HepG2 (cell line): Measurements from ENCODE around the gene SAP30. TPM values are rescaled to one million over a fixed set of nuclear protein-coding genes. Genes with fewer than 3 reads are reported as not detected.
A peak's percentile ranks its signal among the peaks of the same experiment; 100 is the strongest.

Experiments
- CC2D1A ChIP-seq: sonication (generic); formaldehyde crosslinking; IDR thresholded peaks from 2 replicates; pipeline ENCODE4 v1.8.1; 2023; ENCODE audit warnings: mild to moderate bottlenecking, missing genetic modification reagents
- EHMT2 ChIP-seq: fragments of 200-600 bp; sonication (generic); IDR thresholded peaks from 2 replicates; pipeline ENCODE4 v1.7.0; 2017; ENCODE audit warnings: antibody characterized with exemption, low read depth, low read length, borderline replicate concordance
- FOXA3 ChIP-seq: IDR thresholded peaks from 2 replicates; pipeline ENCODE4 v1.6.1; 2016; ENCODE audit warnings: missing genetic modification reagents, missing compliant biosample characterization
- FOXO4 ChIP-seq: sonication (generic); formaldehyde crosslinking; conservative IDR thresholded peaks from 2 replicates; pipeline ENCODE4 v1.8.1; 2023; ENCODE audit warnings: missing genetic modification reagents
- GTF2F1 ChIP-seq: fragments of 150-350 bp; IDR thresholded peaks from 2 replicates; pipeline ENCODE4 v1.6.1; 2014; ENCODE audit warnings: low read length
- MED1 ChIP-seq: sonication (generic); formaldehyde crosslinking; IDR thresholded peaks from 2 replicates; pipeline ENCODE4 v1.4.0; 2020; ENCODE audit warnings: missing genetic modification reagents
- NCOA5 ChIP-seq: sonication (generic); formaldehyde crosslinking; IDR thresholded peaks from 2 replicates; pipeline ENCODE4 v1.4.0; 2020; ENCODE audit warnings: missing genetic modification reagents
- NKX3-1 ChIP-seq: sonication (generic); formaldehyde crosslinking; IDR thresholded peaks from 2 replicates; pipeline ENCODE4 v1.5.0; 2020; ENCODE audit warnings: missing genetic modification reagents
- PHF8 ChIP-seq: sonication (generic); formaldehyde crosslinking; IDR thresholded peaks from 2 replicates; pipeline ENCODE4 v1.5.0; 2020; ENCODE audit warnings: missing genetic modification reagents
- REST ChIP-seq, 2 experiments: IDR thresholded peaks; 2 replicates each; pipeline ENCODE4 v1.6.1; 2011 to 2012; ENCODE audit warnings: low read length in 2 of 2, borderline replicate concordance in 1 of 2, low read depth in 1 of 2, mild to moderate bottlenecking in 1 of 2, moderate library complexity in 1 of 2
- SIX1 ChIP-seq: sonication (generic); formaldehyde crosslinking; IDR thresholded peaks from 2 replicates; pipeline ENCODE4 v1.4.0; 2020; ENCODE audit warnings: missing genetic modification reagents, borderline replicate concordance
- THAP11 ChIP-seq: IDR thresholded peaks from 2 replicates; pipeline ENCODE4 v1.6.1; 2016; ENCODE audit warnings: missing biosample characterization, missing genetic modification reagents
- UBTF ChIP-seq: sonication (generic); formaldehyde crosslinking; IDR thresholded peaks from 2 replicates; pipeline ENCODE4 v1.4.0; 2020; ENCODE audit warnings: mild to moderate bottlenecking, missing genetic modification reagents
- WIZ ChIP-seq: sonication (generic); formaldehyde crosslinking; IDR thresholded peaks from 2 replicates; pipeline ENCODE4 v1.5.1; 2020; ENCODE audit warnings: mild to moderate bottlenecking, missing genetic modification reagents
- YEATS4 ChIP-seq: sonication (generic); formaldehyde crosslinking; IDR thresholded peaks from 2 replicates; pipeline ENCODE4 v1.4.0; 2020; ENCODE audit warnings: missing genetic modification reagents, borderline replicate concordance
- ZBTB43 ChIP-seq: sonication (generic); formaldehyde crosslinking; conservative IDR thresholded peaks from 2 replicates; pipeline ENCODE4 v1.4.0; 2020; ENCODE audit warnings: missing genetic modification reagents
- ZKSCAN8 ChIP-seq: IDR thresholded peaks from 2 replicates; pipeline ENCODE4 v1.6.1; 2016; ENCODE audit warnings: borderline replicate concordance, missing genetic modification reagents, missing compliant biosample characterization
- ZNF282 ChIP-seq: fragments of 450-650 bp; IDR thresholded peaks from 2 replicates; pipeline ENCODE4 v1.6.1; 2018; ENCODE audit not compliant: partially characterized antibody
- ZNF572 ChIP-seq: sonication (generic); formaldehyde crosslinking; IDR thresholded peaks from 2 replicates; pipeline ENCODE4 v1.5.1; 2020; ENCODE audit warnings: mild to moderate bottlenecking, missing genetic modification reagents
- ZNF605 ChIP-seq: sonication (generic); formaldehyde crosslinking; IDR thresholded peaks from 2 replicates; pipeline ENCODE4 v1.8.0; 2022; ENCODE audit warnings: mild to moderate bottlenecking, missing genetic modification reagents
- ZNF670 ChIP-seq: sonication (generic); formaldehyde crosslinking; IDR thresholded peaks from 2 replicates; pipeline ENCODE4 v1.8.0; 2022; ENCODE audit warnings: mild to moderate bottlenecking, missing genetic modification reagents, borderline replicate concordance
- ZNF749 ChIP-seq: sonication (generic); formaldehyde crosslinking; IDR thresholded peaks from 2 replicates; pipeline ENCODE4 v1.8.0; 2022; ENCODE audit warnings: mild to moderate bottlenecking, missing genetic modification reagents, moderate library complexity, borderline replicate concordance
- polyA plus RNA-seq, 8 experiments: library from polyadenylated mRNA; depleted of rRNA in 3 of 8; stranded (reverse) in 7 of 8; unstranded in 1 of 8; fragments of >200 nt; fragmentation: Illumina TruSeq in 4 of 8; extraction: Trizol in 4 of 8; gene quantifications; 2 replicates each; pipeline versions ENCODE4 v1.2.1 to v1.2.3, GENCODE V29; 2011 to 2016; ENCODE audit warnings: low read depth in 4 of 8, missing spikeins in 1 of 8, mixed read lengths in 1 of 8; ENCODE audit not compliant: insufficient read depth in 1 of 8
- total RNA-seq, 5 experiments: library from RNA; depleted of rRNA; stranded (reverse); fragments of >200 nt; fragmentation: Illumina TruSeq; extraction: Trizol; gene quantifications; 2 replicates each; pipeline ENCODE4 v1.2.3, GENCODE V29; 2016; ENCODE audit warnings: low read depth in 1 of 5

Gene SAP30
- total and polyA plus RNA-seq, 2 of the 13 experiments (the other 11 are each of a cell fraction or from before 2014, with no cell fraction given), result 14.2 to 25.1 TPM

- TF ChIP-seq NKX3-1 (CRISPR knock-in tag), result no peak
- TF ChIP-seq MED1, result no peak
- peak; percentile 11 to 80; a peak in 3 of 4 replicates for TF ChIP-seq REST (IDR thresholded peaks at IDR 0.05; ENCODE audit: borderline replicate concordance in 1 of 2, low read depth in 1 of 2, low read length in 2 of 2)
- no peak for TF ChIP-seq ZNF572 (CRISPR knock-in tag)
- no peak for TF ChIP-seq GTF2F1
- peak; percentile 86 for TF ChIP-seq PHF8 (CRISPR knock-in tag)
- peak; percentile 79 for TF ChIP-seq UBTF (CRISPR knock-in tag)
- TF ChIP-seq ZKSCAN8 (CRISPR knock-in tag), result no peak; the same call in 1 of the 2 replicates
- no peak for TF ChIP-seq CC2D1A (CRISPR knock-in tag)
- TF ChIP-seq ZNF749 (CRISPR knock-in tag), result 0 out of 2 replicates have a peak, but pooled peaks have one; percentile 46
- TF ChIP-seq YEATS4 (CRISPR knock-in tag), result 0 out of 2 replicates have a peak, but pooled peaks have one; percentile 35
- 0 out of 2 replicates have a peak, but pooled peaks have one; percentile 72 for TF ChIP-seq FOXO4 (CRISPR knock-in tag)
- no peak for TF ChIP-seq WIZ
- no peak for TF ChIP-seq ZBTB43 (CRISPR knock-in tag)
- peak; percentile 97 for TF ChIP-seq THAP11
- TF ChIP-seq SIX1 (CRISPR knock-in tag), result no peak
- TF ChIP-seq ZNF605 (CRISPR knock-in tag), result peak; percentile 84
- TF ChIP-seq EHMT2, result peak; percentile 40; the same call in 1 of the 2 replicates
- no peak for TF ChIP-seq NCOA5 (CRISPR knock-in tag)
- no peak for TF ChIP-seq FOXA3
- TF ChIP-seq ZNF282, result no peak
- no peak for TF ChIP-seq ZNF670 (CRISPR knock-in tag)
These were observed at the start of gene SAP30 (continued) for GRCh38 chr4:173370477-173371291.
